ENCODE results near the gene TPBGL. TPM values are rescaled to one million over a fixed set of nuclear protein-coding genes. Genes with fewer than 3 reads are reported as not detected.

TPBGL gene
- polyA plus RNA-seq, 1 donor = 0.39 TPM

GRCh38 chr11:75208446-75208845, 32.1 kb upstream of the TPBGL start:
- Histone ChIP-seq H3K4me3 (ENCODE audit: low read length) (no peak overlapping the region), H3K27ac (ENCODE audit: low read length) (no peak overlapping the region), H3K9me3 (ENCODE audit: control insufficient read depth, low read depth, low read length) (no peaks in the 10 kb centered on the region), H3K27me3 (ENCODE audit: control insufficient read depth, insufficient read depth, low read length) (no peaks in the 10 kb centered on the region), H3K36me3 (ENCODE audit: control insufficient read depth, insufficient read depth, low read length) (no peaks in the 10 kb centered on the region), H3K4me1 (ENCODE audit: control insufficient read depth, insufficient read depth, low read length) (peaks cover 25% of the 10 kb centered on the region)
- WGBS (ENCODE audit: insufficient coverage, low lambda C conversion rate) = no CpG with 5 or more reads among the region's 2 CpGs
- DNase-seq = no peak

- no peaks in the 10 kb centered on the region for H3K4me1 ChIP-seq (ENCODE audit: control insufficient read depth, insufficient read depth, low read length)
- DNase-seq = peak in 1 of 2 donors; percentile 59
- no peaks in the 10 kb centered on the region for H3K36me3 ChIP-seq (ENCODE audit: control insufficient read depth, insufficient read depth, low read length)
- 40% methylated on average over 1 of the region's 5 CpGs for WGBS (ENCODE audit: insufficient coverage, low lambda C conversion rate)
- no peaks in the 10 kb centered on the region for H3K27me3 ChIP-seq (ENCODE audit: control insufficient read depth, insufficient read depth, low read length)
- peak overlapping the region; percentile 21 for H3K27ac ChIP-seq (ENCODE audit: low read length)
- H3K4me3 ChIP-seq (ENCODE audit: low read length) = no peak overlapping the region
- H3K9me3 ChIP-seq (ENCODE audit: control insufficient read depth, low read depth, low read length) = no peaks in the 10 kb centered on the region
These were observed 28.2 kb upstream of the TPBGL start for GRCh38 chr11:75212411-75212810.

GRCh38 chr11:75214411-75214821, 26.2 kb upstream of the TPBGL start:
- Histone ChIP-seq H3K9me3 (ENCODE audit: control insufficient read depth, low read depth, low read length) (no peaks in the 10 kb centered on the region), H3K36me3 (ENCODE audit: control insufficient read depth, insufficient read depth, low read length) (no peaks in the 10 kb centered on the region), H3K4me3 (ENCODE audit: low read length) (no peak overlapping the region), H3K27me3 (ENCODE audit: control insufficient read depth, insufficient read depth, low read length) (peaks cover 2% of the 10 kb centered on the region), H3K27ac (ENCODE audit: low read length) (no peak overlapping the region), H3K4me1 (ENCODE audit: control insufficient read depth, insufficient read depth, low read length) (no peaks in the 10 kb centered on the region)
- peak; percentile 72 to 77 for DNase-seq
- no CpG with 5 or more reads among the region's 8 CpGs for WGBS (ENCODE audit: insufficient coverage, low lambda C conversion rate)

GRCh38 chr11:75214843-75215242, 25.7 kb upstream of the TPBGL start:
- Histone ChIP-seq H3K27ac (ENCODE audit: low read length) (no peak overlapping the region), H3K4me1 (ENCODE audit: control insufficient read depth, insufficient read depth, low read length) (no peaks in the 10 kb centered on the region), H3K4me3 (ENCODE audit: low read length) (no peak overlapping the region), H3K27me3 (ENCODE audit: control insufficient read depth, insufficient read depth, low read length) (peaks cover 2% of the 10 kb centered on the region), H3K9me3 (ENCODE audit: control insufficient read depth, low read depth, low read length) (no peaks in the 10 kb centered on the region), H3K36me3 (ENCODE audit: control insufficient read depth, insufficient read depth, low read length) (no peaks in the 10 kb centered on the region)
- DNase-seq = no peak

GRCh38 chr11:75219869-75220268, 20.7 kb upstream of the TPBGL start:
- H3K4me3 ChIP-seq (ENCODE audit: low read length) = no peak overlapping the region
- no peaks in the 10 kb centered on the region for H3K36me3 ChIP-seq (ENCODE audit: control insufficient read depth, insufficient read depth, low read length)
- peak in 1 of 2 donors; percentile 55 for DNase-seq
- no CpG with 5 or more reads among the region's 2 CpGs for WGBS (ENCODE audit: insufficient coverage, low lambda C conversion rate)
- H3K9me3 ChIP-seq (ENCODE audit: control insufficient read depth, low read depth, low read length) = no peaks in the 10 kb centered on the region
- no peak overlapping the region for H3K27ac ChIP-seq (ENCODE audit: low read length)
- H3K27me3 ChIP-seq (ENCODE audit: control insufficient read depth, insufficient read depth, low read length) = peaks cover 2% of the 10 kb centered on the region
- H3K4me1 ChIP-seq (ENCODE audit: control insufficient read depth, insufficient read depth, low read length) = no peaks in the 10 kb centered on the region

GRCh38 chr11:75223954-75224643, 16.5 kb upstream of the TPBGL start:
- no peak overlapping the region for H3K4me3 ChIP-seq (ENCODE audit: low read length)
- H3K36me3 ChIP-seq (ENCODE audit: control insufficient read depth, insufficient read depth, low read length) = no peaks in the 10 kb centered on the region
- no peak overlapping the region for H3K27ac ChIP-seq (ENCODE audit: low read length)
- no peaks in the 10 kb centered on the region for H3K27me3 ChIP-seq (ENCODE audit: control insufficient read depth, insufficient read depth, low read length)
- WGBS (ENCODE audit: insufficient coverage, low lambda C conversion rate) = no CpG with 5 or more reads among the region's 5 CpGs
- H3K9me3 ChIP-seq (ENCODE audit: control insufficient read depth, low read depth, low read length) = no peaks in the 10 kb centered on the region
- DNase-seq = peak in 1 of 2 donors; percentile 19
- H3K4me1 ChIP-seq (ENCODE audit: control insufficient read depth, insufficient read depth, low read length) = no peaks in the 10 kb centered on the region

- no peaks in the 10 kb centered on the region for H3K36me3 ChIP-seq (ENCODE audit: control insufficient read depth, insufficient read depth, low read length)
- no peak for DNase-seq
- WGBS (ENCODE audit: insufficient coverage, low lambda C conversion rate) = no CpG with 5 or more reads among the region's 4 CpGs
These were observed 14.8 kb upstream of the TPBGL start for GRCh38 chr11:75225794-75226193.

GRCh38 chr11:75229466-75229865, 11.1 kb upstream of the TPBGL start:
- no peak for DNase-seq
- no peak overlapping the region for H3K27ac ChIP-seq (ENCODE audit: low read length)
- H3K4me3 ChIP-seq (ENCODE audit: low read length) = no peak overlapping the region
- H3K27me3 ChIP-seq (ENCODE audit: control insufficient read depth, insufficient read depth, low read length) = peaks cover 4% of the 10 kb centered on the region
- no peaks in the 10 kb centered on the region for H3K9me3 ChIP-seq (ENCODE audit: control insufficient read depth, low read depth, low read length)
- no peaks in the 10 kb centered on the region for H3K4me1 ChIP-seq (ENCODE audit: control insufficient read depth, insufficient read depth, low read length)
- H3K36me3 ChIP-seq (ENCODE audit: control insufficient read depth, insufficient read depth, low read length) = no peaks in the 10 kb centered on the region
- WGBS (ENCODE audit: insufficient coverage, low lambda C conversion rate) = no CpG with 5 or more reads among the region's 2 CpGs

More at GRCh38 chr11:75225794-75226193, 14.8 kb upstream of the TPBGL start:
- no peaks in the 10 kb centered on the region for H3K9me3 ChIP-seq (ENCODE audit: control insufficient read depth, low read depth, low read length)
- H3K4me3 ChIP-seq (ENCODE audit: low read length) = no peak overlapping the region
- peaks cover 4% of the 10 kb centered on the region for H3K27me3 ChIP-seq (ENCODE audit: control insufficient read depth, insufficient read depth, low read length)
- no peaks in the 10 kb centered on the region for H3K4me1 ChIP-seq (ENCODE audit: control insufficient read depth, insufficient read depth, low read length)
- H3K27ac ChIP-seq (ENCODE audit: low read length) = no peak overlapping the region

- DNase-seq = no peak
- 80% methylated on average over 1 of the region's 2 CpGs for WGBS (ENCODE audit: insufficient coverage, low lambda C conversion rate)
- no peaks in the 10 kb centered on the region for H3K9me3 ChIP-seq (ENCODE audit: control insufficient read depth, low read depth, low read length)
These were observed 10.0 kb upstream of the TPBGL start for GRCh38 chr11:75230621-75231020.

GRCh38 chr11:75233754-75234172, 6.8 kb upstream of the TPBGL start:
- Histone ChIP-seq H3K36me3 (ENCODE audit: control insufficient read depth, insufficient read depth, low read length) (no peaks in the 10 kb centered on the region), H3K9me3 (ENCODE audit: control insufficient read depth, low read depth, low read length) (no peaks in the 10 kb centered on the region), H3K4me3 (ENCODE audit: low read length) (no peak overlapping the region), H3K27ac (ENCODE audit: low read length) (no peak overlapping the region), H3K27me3 (ENCODE audit: control insufficient read depth, insufficient read depth, low read length) (peaks cover 18% of the 10 kb centered on the region), H3K4me1 (ENCODE audit: control insufficient read depth, insufficient read depth, low read length) (no peaks in the 10 kb centered on the region)
- 60% methylated on average over 1 of the region's 3 CpGs for WGBS (ENCODE audit: insufficient coverage, low lambda C conversion rate)
- DNase-seq = peak; percentile 15 to 20

More at GRCh38 chr11:75230621-75231020, 10.0 kb upstream of the TPBGL start:
- H3K36me3 ChIP-seq (ENCODE audit: control insufficient read depth, insufficient read depth, low read length) = no peaks in the 10 kb centered on the region
- H3K27me3 ChIP-seq (ENCODE audit: control insufficient read depth, insufficient read depth, low read length) = peaks cover 5% of the 10 kb centered on the region
- no peak overlapping the region for H3K27ac ChIP-seq (ENCODE audit: low read length)
- no peaks in the 10 kb centered on the region for H3K4me1 ChIP-seq (ENCODE audit: control insufficient read depth, insufficient read depth, low read length)
- H3K4me3 ChIP-seq (ENCODE audit: low read length) = no peak overlapping the region

GRCh38 chr11:75236062-75236461, 4.5 kb upstream of the TPBGL start:
- peaks cover 4% of the 10 kb centered on the region for H3K4me1 ChIP-seq (ENCODE audit: control insufficient read depth, insufficient read depth, low read length)
- no peaks in the 10 kb centered on the region for H3K9me3 ChIP-seq (ENCODE audit: control insufficient read depth, low read depth, low read length)
- no peak overlapping the region for H3K4me3 ChIP-seq (ENCODE audit: low read length)
- no CpG with 5 or more reads among the region's 8 CpGs for whole genome bisulfite sequencing (ENCODE audit: insufficient coverage, low lambda C conversion rate)
- no peaks in the 10 kb centered on the region for H3K36me3 ChIP-seq (ENCODE audit: control insufficient read depth, insufficient read depth, low read length)
- DNase-seq = no peak
- peaks cover 34% of the 10 kb centered on the region for H3K27me3 ChIP-seq (ENCODE audit: control insufficient read depth, insufficient read depth, low read length)
- H3K27ac ChIP-seq (ENCODE audit: low read length) = no peak overlapping the region
